OCI-LY1 (cell line): ENCODE results near the gene ELMO1.

Experiments
- EZH2 ChIP-seq: fragments of 200-600 bp; sonication (generic), shearing (Covaris generic); IDR thresholded peaks from 2 replicates; pipeline ENCODE4 v1.8.0; 2017; ENCODE audit warnings: borderline replicate concordance, mixed run types, mild to moderate bottlenecking, antibody characterized with exemption, low read length, moderate library complexity, mixed read lengths
- TF ChIP-seq, protein P1 (sequence below): fragments of 200-600 bp; sonication (generic), shearing (Covaris generic); IDR thresholded peaks from 2 replicates; pipeline ENCODE4 v1.5.1; 2017; ENCODE audit warnings: mild to moderate bottlenecking, antibody characterized with exemption, low read length, moderate library complexity, mixed read lengths

DNA sequence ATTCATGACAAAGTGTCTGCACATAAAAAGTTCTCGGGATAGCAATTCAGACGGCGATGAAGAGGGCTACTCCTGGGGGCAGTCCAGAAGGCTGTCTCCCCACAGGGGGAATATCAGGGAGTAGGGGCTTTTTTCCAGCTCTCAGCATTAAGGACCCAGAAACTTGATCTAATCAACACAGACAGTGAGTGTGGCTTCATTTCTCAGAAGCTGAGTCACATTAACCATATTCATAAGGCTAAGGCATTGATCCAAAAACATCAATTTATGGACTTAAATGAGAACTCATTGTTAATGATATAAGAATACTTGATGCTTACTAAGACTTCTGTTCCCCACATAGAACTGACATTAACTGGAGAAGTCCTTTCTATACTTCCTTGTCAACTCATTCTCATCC lies 636.9 kb downstream of the ELMO1 start:
- TF ChIP-seq, protein P1, sequence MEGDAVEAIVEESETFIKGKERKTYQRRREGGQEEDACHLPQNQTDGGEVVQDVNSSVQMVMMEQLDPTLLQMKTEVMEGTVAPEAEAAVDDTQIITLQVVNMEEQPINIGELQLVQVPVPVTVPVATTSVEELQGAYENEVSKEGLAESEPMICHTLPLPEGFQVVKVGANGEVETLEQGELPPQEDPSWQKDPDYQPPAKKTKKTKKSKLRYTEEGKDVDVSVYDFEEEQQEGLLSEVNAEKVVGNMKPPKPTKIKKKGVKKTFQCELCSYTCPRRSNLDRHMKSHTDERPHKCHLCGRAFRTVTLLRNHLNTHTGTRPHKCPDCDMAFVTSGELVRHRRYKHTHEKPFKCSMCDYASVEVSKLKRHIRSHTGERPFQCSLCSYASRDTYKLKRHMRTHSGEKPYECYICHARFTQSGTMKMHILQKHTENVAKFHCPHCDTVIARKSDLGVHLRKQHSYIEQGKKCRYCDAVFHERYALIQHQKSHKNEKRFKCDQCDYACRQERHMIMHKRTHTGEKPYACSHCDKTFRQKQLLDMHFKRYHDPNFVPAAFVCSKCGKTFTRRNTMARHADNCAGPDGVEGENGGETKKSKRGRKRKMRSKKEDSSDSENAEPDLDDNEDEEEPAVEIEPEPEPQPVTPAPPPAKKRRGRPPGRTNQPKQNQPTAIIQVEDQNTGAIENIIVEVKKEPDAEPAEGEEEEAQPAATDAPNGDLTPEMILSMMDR: no peak
- no peak for TF ChIP-seq EZH2
